GM12873 (cell line): ENCODE measurements around the gene FNDC3B.

Experiments used
- TF ChIP-seq, protein P1 (sequence below): IDR thresholded peaks from 2 replicates; pipeline ENCODE4 v1.5.1; 2012; ENCODE audit warnings: low read depth, mild to moderate bottlenecking, moderate library complexity, low read length, control low read depth; ENCODE audit not compliant: insufficient read depth; ENCODE audit errors: missing control alignments

FNDC3B gene

DNA sequence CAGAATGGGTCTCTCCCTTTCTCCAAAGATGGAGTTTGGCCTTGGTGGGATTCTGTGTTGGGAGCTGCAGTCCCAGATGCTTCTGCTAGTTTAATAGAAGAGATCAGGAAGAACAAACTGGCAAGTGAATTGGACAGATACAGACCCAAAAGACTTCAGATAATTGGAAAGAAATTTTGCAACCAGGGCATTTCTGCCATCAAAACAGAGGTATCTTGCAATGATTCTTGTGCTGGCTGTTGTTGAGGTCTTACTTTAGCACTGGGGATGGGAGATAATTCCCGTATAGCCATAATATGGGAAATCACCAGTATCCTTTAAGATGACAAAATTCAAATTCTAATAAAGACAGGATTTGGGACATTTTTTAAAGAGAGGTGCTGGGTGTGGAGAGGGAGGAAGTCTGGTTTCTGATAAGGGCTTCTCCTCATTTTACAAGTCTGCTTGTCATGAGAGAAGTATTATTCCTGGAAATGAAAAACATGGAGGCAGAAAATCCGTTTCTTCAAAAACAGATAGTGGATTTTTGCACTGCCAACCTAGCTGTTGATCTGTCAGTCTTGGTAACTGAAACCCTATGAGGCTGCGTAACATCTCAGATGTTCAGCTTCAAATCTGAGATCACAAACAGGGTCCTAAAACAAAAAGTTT, 40.1 kb downstream of the FNDC3B start:
- TF ChIP-seq, protein P1, sequence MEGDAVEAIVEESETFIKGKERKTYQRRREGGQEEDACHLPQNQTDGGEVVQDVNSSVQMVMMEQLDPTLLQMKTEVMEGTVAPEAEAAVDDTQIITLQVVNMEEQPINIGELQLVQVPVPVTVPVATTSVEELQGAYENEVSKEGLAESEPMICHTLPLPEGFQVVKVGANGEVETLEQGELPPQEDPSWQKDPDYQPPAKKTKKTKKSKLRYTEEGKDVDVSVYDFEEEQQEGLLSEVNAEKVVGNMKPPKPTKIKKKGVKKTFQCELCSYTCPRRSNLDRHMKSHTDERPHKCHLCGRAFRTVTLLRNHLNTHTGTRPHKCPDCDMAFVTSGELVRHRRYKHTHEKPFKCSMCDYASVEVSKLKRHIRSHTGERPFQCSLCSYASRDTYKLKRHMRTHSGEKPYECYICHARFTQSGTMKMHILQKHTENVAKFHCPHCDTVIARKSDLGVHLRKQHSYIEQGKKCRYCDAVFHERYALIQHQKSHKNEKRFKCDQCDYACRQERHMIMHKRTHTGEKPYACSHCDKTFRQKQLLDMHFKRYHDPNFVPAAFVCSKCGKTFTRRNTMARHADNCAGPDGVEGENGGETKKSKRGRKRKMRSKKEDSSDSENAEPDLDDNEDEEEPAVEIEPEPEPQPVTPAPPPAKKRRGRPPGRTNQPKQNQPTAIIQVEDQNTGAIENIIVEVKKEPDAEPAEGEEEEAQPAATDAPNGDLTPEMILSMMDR: no peak

GRCh38 chr3:172080503-172080902, 41.1 kb downstream of the FNDC3B start:
- TF ChIP-seq, protein P1: no peak

GRCh38 chr3:172082269-172082668, 42.9 kb downstream of the FNDC3B start:
- TF ChIP-seq, protein P1: no peak

DNA sequence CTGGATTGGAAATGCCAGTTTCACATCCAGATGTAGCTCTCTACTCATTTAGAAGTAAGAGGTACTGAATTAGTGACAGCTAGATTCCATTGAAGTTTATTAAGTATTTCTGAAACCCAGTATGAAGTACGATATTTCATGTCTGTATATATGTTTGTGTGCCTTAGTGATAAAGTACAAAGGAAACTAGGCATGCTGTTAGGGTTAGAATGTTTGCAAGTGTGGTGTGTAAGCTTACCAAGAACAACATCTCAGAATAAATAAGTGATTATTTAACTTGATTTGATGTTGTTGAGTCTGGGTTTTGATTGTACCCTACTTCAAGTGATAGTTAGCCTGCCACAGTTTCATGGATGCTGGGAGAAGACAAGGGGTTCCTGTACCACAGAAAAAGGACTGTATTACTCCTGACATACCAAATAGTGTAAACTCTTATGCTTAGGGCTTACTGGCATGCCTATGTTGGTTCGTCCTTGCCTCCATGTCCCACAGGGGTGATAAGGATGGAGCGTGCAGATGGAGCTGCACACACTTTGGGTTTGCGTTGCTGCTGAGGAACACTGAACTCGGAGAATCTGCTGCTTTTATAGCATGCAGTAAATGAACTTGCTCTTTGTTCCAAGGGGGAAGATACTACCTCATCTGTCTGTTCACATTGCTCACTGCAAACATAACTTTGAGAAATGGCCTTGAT, 43.6 kb downstream of the FNDC3B start:
- TF ChIP-seq, protein P1: no peak

GRCh38 chr3:172083995-172084409, 44.6 kb downstream of the FNDC3B start:
- TF ChIP-seq, protein P1: no peak

- TF ChIP-seq, protein P1: no peak
Measured at GRCh38 chr3:172084871-172085556, 45.6 kb downstream of the FNDC3B start.

GRCh38 chr3:172085557-172085895, 46.1 kb downstream of the FNDC3B start:
- TF ChIP-seq, protein P1: no peak
